CD4-positive, alpha-beta memory T cell (primary cell): ENCODE results near the gene KREMEN2. TPM values are rescaled to one million over a fixed set of nuclear protein-coding genes. Genes with fewer than 3 reads are reported as not detected.

Experiments used
- CTCF ChIA-PET: fragments of 350-600 bp; sonication (Branson Sonifier 250); formaldehyde crosslinking; loops from one replicate; lab custom pipeline; 2021; ENCODE audit warnings: inconsistent platforms; ENCODE audit not compliant: partially characterized antibody; lab: Charles Lee
- POLR2A ChIA-PET: fragments of 350-600 bp; sonication (Branson Sonifier 250); formaldehyde crosslinking; loops from one replicate; lab custom pipeline; 2021; ENCODE audit not compliant: partially characterized antibody; lab: Charles Lee
- DNase-seq, 5 donors: peaks; one replicate each; pipeline versions ENCODE4 v3.0.0 to v3.0.0-alpha.2; 2020 to 2022; ENCODE audit warnings: mixed read lengths in 1 of 5
- H3K27ac ChIP-seq: one replicate; pipeline ENCODE4 v1.7.0; 2013; ENCODE audit warnings: low read depth, low read length
- H3K27me3 ChIP-seq: 2 replicates; pipeline ENCODE4 v1.7.0; 2013; ENCODE audit warnings: mild to moderate bottlenecking, low read length, moderate library complexity; ENCODE audit not compliant: insufficient read depth
- H3K36me3 ChIP-seq: 2 replicates; pipeline ENCODE4 v1.7.0; 2013; ENCODE audit warnings: mild to moderate bottlenecking, low read length, moderate library complexity; ENCODE audit not compliant: insufficient read depth
- H3K4me1 ChIP-seq: 2 replicates; pipeline ENCODE4 v1.7.0; 2013; ENCODE audit warnings: mild to moderate bottlenecking, low read length, moderate library complexity; ENCODE audit not compliant: insufficient read depth
- H3K4me3 ChIP-seq, 2 donors: one replicate each; pipeline ENCODE4 v1.7.0; 2013; ENCODE audit warnings: low read length in 2 of 2, mild to moderate bottlenecking in 1 of 2
- H3K9me3 ChIP-seq, 2 donors: one replicate each; pipeline ENCODE4 v1.7.0; 2013; ENCODE audit warnings: low read length in 2 of 2, control low read depth in 1 of 2; ENCODE audit not compliant: control insufficient read depth in 1 of 2
- H3K27ac Mint-ChIP-seq, 7 donors: one replicate each; pipeline ENCODE4 v1.8.0; 2020 to 2021; ENCODE audit warnings: mixed read lengths in 7 of 7, mild to moderate bottlenecking in 6 of 7, inconsistent platforms in 3 of 7, moderate library complexity in 3 of 7
- H3K27me3 Mint-ChIP-seq, 2 donors: one replicate each; pipeline ENCODE4 v1.8.0; 2020 to 2021; ENCODE audit warnings: mixed read lengths in 2 of 2
- H3K36me3 Mint-ChIP-seq, 2 donors: one replicate each; pipeline ENCODE4 v1.8.0; 2020 to 2021; ENCODE audit warnings: mixed read lengths in 2 of 2, inconsistent platforms in 1 of 2, mild to moderate bottlenecking in 1 of 2
- H3K4me1 Mint-ChIP-seq, 4 donors: one replicate each; pipeline ENCODE4 v1.8.0; 2020 to 2021; ENCODE audit warnings: mixed read lengths in 4 of 4, mild to moderate bottlenecking in 1 of 4
- H3K4me3 Mint-ChIP-seq, 8 donors: one replicate each; pipeline ENCODE4 v1.8.0; 2020 to 2021; ENCODE audit warnings: mixed read lengths in 8 of 8, mild to moderate bottlenecking in 7 of 8, moderate library complexity in 6 of 8, inconsistent platforms in 3 of 8
- H3K9me3 Mint-ChIP-seq, 8 donors: one replicate each; pipeline ENCODE4 v1.8.0; 2020 to 2021; ENCODE audit warnings: mixed read lengths in 8 of 8, mild to moderate bottlenecking in 5 of 8, inconsistent platforms in 3 of 8, moderate library complexity in 1 of 8
- intact Hi-C: fragments of 100-400 bp; cut with micrococcal nuclease; formaldehyde crosslinking; loops from one replicate; pipeline ENCODE4 v1.15.1; 2023
- polyA plus RNA-seq, 2 donors: library from polyadenylated mRNA; unstranded; fragments of 300-500 nt; fragmentation: Illumina TruSeq; gene quantifications; one replicate each; pipeline ENCODE4 v1.2.3, GENCODE V29; 2021
- total RNA-seq, 2 experiments: library from RNA; stranded (reverse); gene quantifications; one replicate each; pipeline ENCODE4 v1.2.3, GENCODE V29; 2021

KREMEN2 gene
- total and polyA plus RNA-seq, 4 experiments from 2014 or later = not detected

DNA sequence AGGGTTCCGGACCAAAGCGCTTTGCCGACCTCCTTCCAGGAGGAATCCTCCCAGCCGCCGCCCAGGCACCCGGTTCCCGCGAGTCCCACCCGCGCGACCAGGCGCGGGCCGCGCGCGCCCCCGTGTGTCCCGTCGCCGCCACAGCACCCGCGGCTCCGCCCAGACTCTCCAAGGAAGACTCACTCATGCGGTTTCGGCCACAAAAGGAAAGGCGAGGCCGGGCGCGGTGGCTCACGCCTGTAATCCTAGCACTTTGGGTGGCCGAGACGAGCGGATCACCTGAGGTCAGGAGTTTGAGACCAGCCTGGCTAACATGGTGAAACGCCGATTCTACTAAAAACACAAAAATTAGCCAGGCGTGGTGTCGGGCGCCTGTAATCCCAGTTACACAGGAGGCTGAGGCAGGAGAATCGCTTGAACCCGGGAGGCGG, 19.6 kb downstream of the KREMEN2 start:
- CTCF ChIA-PET = interaction anchor here (1.0 to 1.4 kb wide), 2 partner anchors 22 to 45 kb away, joined by 3 read pairs; no protein-coding TSS in a partner anchor
- intact Hi-C loops = loop anchor here (1.0 kb wide), 1 partner anchor 22 kb away; no protein-coding TSS in a partner anchor

GRCh38 chr16:2985462-2985861, 21.4 kb downstream of the KREMEN2 start:
- intact Hi-C loops = no loop called here
- H3K9me3 Mint-ChIP-seq = no peaks in the 10 kb centered on the region
- H3K27me3 Mint-ChIP-seq = no peaks in the 10 kb centered on the region

More for the DNA sequence above, 19.6 kb downstream of the KREMEN2 start:
- no peak overlapping the region for H3K4me3 ChIP-seq
- no peaks in the 10 kb centered on the region for H3K9me3 Mint-ChIP-seq
- H3K4me1 ChIP-seq = peaks cover 16% of the 10 kb centered on the region
- no peaks in the 10 kb centered on the region for H3K27me3 Mint-ChIP-seq
- no peak overlapping the region for H3K27ac ChIP-seq
- DNase-seq = peak in 3 of 5 donors; percentile 48 to 55 (median 48)
- POLR2A ChIA-PET = interaction anchor here (5.4 kb wide), 1 partner anchor 16 kb away, joined by 49 read pairs; the partner anchor contains the start of genes KREMEN2 and PAQR4
- no peaks in the 10 kb centered on the region for H3K27me3 ChIP-seq
- no peaks in the 10 kb centered on the region for H3K36me3 ChIP-seq
- H3K36me3 Mint-ChIP-seq = peaks cover 0 to 1% of the 10 kb centered on the region in 2 donors
- no peaks in the 10 kb centered on the region for H3K9me3 ChIP-seq
- peaks cover 0 to 14% (median 6%) of the 10 kb centered on the region in 4 donors for H3K4me1 Mint-ChIP-seq
- no peak overlapping the region for H3K27ac Mint-ChIP-seq
- H3K4me3 Mint-ChIP-seq = peak overlapping the region in 2 of 8 donors; percentile 20 to 51

DNA sequence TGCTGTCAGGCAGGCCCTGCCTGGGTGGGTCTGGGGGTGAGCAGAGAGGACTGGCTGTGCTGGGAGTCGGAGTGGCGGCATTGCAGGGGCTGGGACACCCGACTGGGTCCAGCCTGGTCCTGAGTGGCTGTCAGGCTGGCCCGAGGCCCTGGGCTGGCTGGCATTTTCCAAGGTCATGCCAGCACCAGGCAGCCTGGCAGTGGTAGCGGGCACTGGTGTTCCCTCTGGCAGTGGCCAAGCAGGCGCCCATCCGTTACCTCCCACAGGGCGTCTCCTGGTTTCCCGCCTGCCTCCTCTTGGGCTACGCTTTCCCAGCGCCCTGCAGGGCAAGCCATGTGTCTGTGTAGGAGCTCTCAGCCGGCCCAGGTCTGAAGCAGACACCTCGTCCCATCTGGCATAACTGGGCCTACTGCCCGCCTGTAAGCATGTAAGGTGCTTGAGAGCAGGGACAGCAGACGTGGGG, 21.8 kb downstream of the KREMEN2 start:
- Histone ChIP-seq H3K4me1 (peaks cover 6% of the 10 kb centered on the region), H3K27ac (no peak overlapping the region), H3K27me3 (no peaks in the 10 kb centered on the region), H3K9me3 (no peaks in the 10 kb centered on the region), H3K4me3 (no peak overlapping the region), H3K36me3 (no peaks in the 10 kb centered on the region)
- no peaks in the 10 kb centered on the region for H3K9me3 Mint-ChIP-seq
- H3K4me1 Mint-ChIP-seq = peaks cover 0 to 14% (median 6%) of the 10 kb centered on the region in 4 donors
- CTCF ChIA-PET = interaction anchor here (1.3 kb wide), 1 partner anchor 42 kb away, joined by 5 read pairs; no protein-coding TSS in a partner anchor
- POLR2A ChIA-PET = no interaction called here
- no peak for DNase-seq
- intact Hi-C loops = no loop called here
- H3K27me3 Mint-ChIP-seq = no peaks in the 10 kb centered on the region
- no peak overlapping the region for H3K27ac Mint-ChIP-seq
- peaks cover 0 to 1% of the 10 kb centered on the region in 2 donors for H3K36me3 Mint-ChIP-seq
- no peak overlapping the region for H3K4me3 Mint-ChIP-seq

More at GRCh38 chr16:2985462-2985861, 21.4 kb downstream of the KREMEN2 start:
- DNase-seq = no peak
- POLR2A ChIA-PET = no interaction called here
- Histone ChIP-seq H3K4me1 (peaks cover 8% of the 10 kb centered on the region), H3K9me3 (no peaks in the 10 kb centered on the region), H3K36me3 (no peaks in the 10 kb centered on the region), H3K27me3 (no peaks in the 10 kb centered on the region), H3K4me3 (no peak overlapping the region), H3K27ac (no peak overlapping the region)
- CTCF ChIA-PET = interaction anchor here (1.3 kb wide), 1 partner anchor 42 kb away, joined by 5 read pairs; no protein-coding TSS in a partner anchor
- no peak overlapping the region for H3K4me3 Mint-ChIP-seq
- H3K27ac Mint-ChIP-seq = no peak overlapping the region
- H3K36me3 Mint-ChIP-seq = peaks cover 0 to 1% of the 10 kb centered on the region in 2 donors
- H3K4me1 Mint-ChIP-seq = peaks cover 0 to 14% (median 6%) of the 10 kb centered on the region in 4 donors

- Mint-ChIP-seq H3K27me3 (no peaks in the 10 kb centered on the region), H3K36me3 (peaks cover 0 to under 1% of the 10 kb centered on the region in 2 donors), H3K4me3 (no peak overlapping the region), H3K4me1 (peaks cover 0 to 8% (median 4%) of the 10 kb centered on the region in 4 donors), H3K9me3 (no peaks in the 10 kb centered on the region), H3K27ac (no peak overlapping the region)
- no peak overlapping the region for H3K27ac ChIP-seq
- H3K4me3 ChIP-seq = no peak overlapping the region
- no peaks in the 10 kb centered on the region for H3K9me3 ChIP-seq
- H3K27me3 ChIP-seq = no peaks in the 10 kb centered on the region
- no peak for DNase-seq
- ChIA-PET CTCF (no interaction called here), POLR2A (no interaction called here)
- intact Hi-C loops = no loop called here
- H3K36me3 ChIP-seq = no peaks in the 10 kb centered on the region
- H3K4me1 ChIP-seq = peaks cover 5% of the 10 kb centered on the region
These were observed 22.6 kb downstream of the KREMEN2 start for GRCh38 chr16:2986623-2987188.

- intact Hi-C loops = no loop called here
- DNase-seq = no peak
- Mint-ChIP-seq H3K27me3 (peaks cover 0 to 2% of the 10 kb centered on the region in 2 donors), H3K36me3 (no peaks in the 10 kb centered on the region), H3K4me1 (peaks cover 0 to 6% (median 2%) of the 10 kb centered on the region in 4 donors), H3K4me3 (no peak overlapping the region), H3K9me3 (no peaks in the 10 kb centered on the region), H3K27ac (no peak overlapping the region)
- no peak overlapping the region for H3K27ac ChIP-seq
- H3K27me3 ChIP-seq = no peaks in the 10 kb centered on the region
- no peaks in the 10 kb centered on the region for H3K9me3 ChIP-seq
- no peaks in the 10 kb centered on the region for H3K36me3 ChIP-seq
- no peak overlapping the region for H3K4me3 ChIP-seq
- CTCF ChIA-PET = no interaction called here
- peaks cover 5% of the 10 kb centered on the region for H3K4me1 ChIP-seq
- POLR2A ChIA-PET = no interaction called here
These were observed 23.2 kb downstream of the KREMEN2 start for GRCh38 chr16:2987286-2987685.

GRCh38 chr16:2987833-2988232, 23.8 kb downstream of the KREMEN2 start:
- Histone ChIP-seq H3K9me3 (no peaks in the 10 kb centered on the region), H3K4me1 (peaks cover 5% of the 10 kb centered on the region), H3K27ac (no peak overlapping the region), H3K36me3 (no peaks in the 10 kb centered on the region), H3K27me3 (no peaks in the 10 kb centered on the region), H3K4me3 (no peak overlapping the region)
- H3K4me3 Mint-ChIP-seq = no peak overlapping the region
- ChIA-PET CTCF (no interaction called here), POLR2A (no interaction called here)
- peaks cover 0 to 6% (median 2%) of the 10 kb centered on the region in 4 donors for H3K4me1 Mint-ChIP-seq
- H3K27ac Mint-ChIP-seq = no peak overlapping the region
- no peak for DNase-seq
- H3K9me3 Mint-ChIP-seq = no peaks in the 10 kb centered on the region
- intact Hi-C loops = no loop called here
- peaks cover 0 to 2% of the 10 kb centered on the region in 2 donors for H3K27me3 Mint-ChIP-seq
- no peaks in the 10 kb centered on the region for H3K36me3 Mint-ChIP-seq

- H3K27me3 ChIP-seq = no peaks in the 10 kb centered on the region
- H3K4me1 ChIP-seq = peaks cover 4% of the 10 kb centered on the region
- POLR2A ChIA-PET = no interaction called here
- CTCF ChIA-PET = no interaction called here
- DNase-seq = no peak
- H3K36me3 Mint-ChIP-seq = no peaks in the 10 kb centered on the region
- H3K27ac Mint-ChIP-seq = no peak overlapping the region
- intact Hi-C loops = no loop called here
- no peak overlapping the region for H3K4me3 ChIP-seq
- H3K4me1 Mint-ChIP-seq = peaks cover 0 to 5% (median 2%) of the 10 kb centered on the region in 4 donors
- H3K36me3 ChIP-seq = no peaks in the 10 kb centered on the region
- H3K27me3 Mint-ChIP-seq = peaks cover 0 to 2% of the 10 kb centered on the region in 2 donors
- no peaks in the 10 kb centered on the region for H3K9me3 Mint-ChIP-seq
- no peak overlapping the region for H3K4me3 Mint-ChIP-seq
- H3K27ac ChIP-seq = no peak overlapping the region
- no peaks in the 10 kb centered on the region for H3K9me3 ChIP-seq
These were observed 24.6 kb downstream of the KREMEN2 start for GRCh38 chr16:2988590-2989099.
